AG10803 (cell line): ENCODE data around the gene APOE.
"Not testable (repeated sequence)": the region's sequence is repeated elsewhere in the genome, so short reads cannot be mapped to it uniquely, and the experiment has no call there.

Experiments
- DNase-seq: peaks from one replicate; pipeline ENCODE4 v3.0.0; 2010; ENCODE audit warnings: low read depth
- H3K4me3 ChIP-seq: 2 replicates; pipeline ENCODE4 v1.5.1; 2011; ENCODE audit warnings: mild to moderate bottlenecking, low read length, control low read depth
- TF ChIP-seq, protein P1 (sequence below): conservative IDR thresholded peaks from 2 replicates; pipeline ENCODE4 v1.5.1; 2011; ENCODE audit warnings: mild to moderate bottlenecking, low read length, control low read depth, inconsistent platforms

APOE gene

DNA sequence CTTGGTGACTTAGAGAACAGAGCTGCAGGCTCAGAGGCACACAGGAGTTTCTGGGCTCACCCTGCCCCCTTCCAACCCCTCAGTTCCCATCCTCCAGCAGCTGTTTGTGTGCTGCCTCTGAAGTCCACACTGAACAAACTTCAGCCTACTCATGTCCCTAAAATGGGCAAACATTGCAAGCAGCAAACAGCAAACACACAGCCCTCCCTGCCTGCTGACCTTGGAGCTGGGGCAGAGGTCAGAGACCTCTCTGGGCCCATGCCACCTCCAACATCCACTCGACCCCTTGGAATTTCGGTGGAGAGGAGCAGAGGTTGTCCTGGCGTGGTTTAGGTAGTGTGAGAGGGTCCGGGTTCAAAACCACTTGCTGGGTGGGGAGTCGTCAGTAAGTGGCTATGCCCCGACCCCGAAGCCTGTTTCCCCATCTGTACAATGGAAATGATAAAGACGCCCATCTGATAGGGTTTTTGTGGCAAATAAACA is 18.7 kb downstream of the APOE start:
- TF ChIP-seq, protein P1, sequence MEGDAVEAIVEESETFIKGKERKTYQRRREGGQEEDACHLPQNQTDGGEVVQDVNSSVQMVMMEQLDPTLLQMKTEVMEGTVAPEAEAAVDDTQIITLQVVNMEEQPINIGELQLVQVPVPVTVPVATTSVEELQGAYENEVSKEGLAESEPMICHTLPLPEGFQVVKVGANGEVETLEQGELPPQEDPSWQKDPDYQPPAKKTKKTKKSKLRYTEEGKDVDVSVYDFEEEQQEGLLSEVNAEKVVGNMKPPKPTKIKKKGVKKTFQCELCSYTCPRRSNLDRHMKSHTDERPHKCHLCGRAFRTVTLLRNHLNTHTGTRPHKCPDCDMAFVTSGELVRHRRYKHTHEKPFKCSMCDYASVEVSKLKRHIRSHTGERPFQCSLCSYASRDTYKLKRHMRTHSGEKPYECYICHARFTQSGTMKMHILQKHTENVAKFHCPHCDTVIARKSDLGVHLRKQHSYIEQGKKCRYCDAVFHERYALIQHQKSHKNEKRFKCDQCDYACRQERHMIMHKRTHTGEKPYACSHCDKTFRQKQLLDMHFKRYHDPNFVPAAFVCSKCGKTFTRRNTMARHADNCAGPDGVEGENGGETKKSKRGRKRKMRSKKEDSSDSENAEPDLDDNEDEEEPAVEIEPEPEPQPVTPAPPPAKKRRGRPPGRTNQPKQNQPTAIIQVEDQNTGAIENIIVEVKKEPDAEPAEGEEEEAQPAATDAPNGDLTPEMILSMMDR: no peak
- no peak for DNase-seq
- no peak overlapping the region for H3K4me3 ChIP-seq

- TF ChIP-seq, protein P1: no peak
- no peak overlapping the region for H3K4me3 ChIP-seq
- peak; percentile 76 for DNase-seq
These were observed 19.7 kb downstream of the APOE start for GRCh38 chr19:44925114-44925891.

GRCh38 chr19:44926245-44927077 is 20.9 kb downstream of the APOE start:
- DNase-seq, H3K4me3 ChIP-seq: not testable (repeated sequence)

- no peak overlapping the region for H3K4me3 ChIP-seq
- peak; percentile 69 for DNase-seq
- TF ChIP-seq, protein P1: no peak
These were observed 22.1 kb downstream of the APOE start for GRCh38 chr19:44927746-44928145.

- H3K4me3 ChIP-seq: no peak overlapping the region
- TF ChIP-seq, protein P1: no peak
- no peak for DNase-seq
These were observed 24.5 kb downstream of the APOE start for GRCh38 chr19:44930088-44930487.

GRCh38 chr19:44931541-44931940 is 25.9 kb downstream of the APOE start:
- no peak for DNase-seq
- no peak overlapping the region for H3K4me3 ChIP-seq
- TF ChIP-seq, protein P1: no peak

GRCh38 chr19:44939668-44940067 is 34.1 kb downstream of the APOE start:
- peak; percentile 11 for DNase-seq
- H3K4me3 ChIP-seq: no peak overlapping the region
- TF ChIP-seq, protein P1: no peak
